Right lobe of liver (tissue), 4 donors: Measurements from ENCODE around the gene ODC1.

Experiments
- POLR2A ChIP-seq: fragments of 450-650 bp; IDR thresholded peaks from one replicate; pipeline ENCODE4 v1.6.1; 2017; ENCODE audit warnings: antibody characterized with exemption, mild to moderate bottlenecking
- TF ChIP-seq, protein P1 (sequence below), 4 donors: fragments of 200-600 bp in 3 of 4; fragments of 450-650 bp in 1 of 4; IDR thresholded peaks; one replicate each; pipeline versions ENCODE4 v1.5.1 to v1.8.0; 2016 to 2022; ENCODE audit warnings: antibody characterized with exemption in 4 of 4, mild to moderate bottlenecking in 2 of 4
- donor health status: DM: no; HTN: no; CAD: no.
- donor health status: DM: no; HTN: no; CAD: no.
- donor health status: DM: no; HTN: yes; CAD: no.

DNA sequence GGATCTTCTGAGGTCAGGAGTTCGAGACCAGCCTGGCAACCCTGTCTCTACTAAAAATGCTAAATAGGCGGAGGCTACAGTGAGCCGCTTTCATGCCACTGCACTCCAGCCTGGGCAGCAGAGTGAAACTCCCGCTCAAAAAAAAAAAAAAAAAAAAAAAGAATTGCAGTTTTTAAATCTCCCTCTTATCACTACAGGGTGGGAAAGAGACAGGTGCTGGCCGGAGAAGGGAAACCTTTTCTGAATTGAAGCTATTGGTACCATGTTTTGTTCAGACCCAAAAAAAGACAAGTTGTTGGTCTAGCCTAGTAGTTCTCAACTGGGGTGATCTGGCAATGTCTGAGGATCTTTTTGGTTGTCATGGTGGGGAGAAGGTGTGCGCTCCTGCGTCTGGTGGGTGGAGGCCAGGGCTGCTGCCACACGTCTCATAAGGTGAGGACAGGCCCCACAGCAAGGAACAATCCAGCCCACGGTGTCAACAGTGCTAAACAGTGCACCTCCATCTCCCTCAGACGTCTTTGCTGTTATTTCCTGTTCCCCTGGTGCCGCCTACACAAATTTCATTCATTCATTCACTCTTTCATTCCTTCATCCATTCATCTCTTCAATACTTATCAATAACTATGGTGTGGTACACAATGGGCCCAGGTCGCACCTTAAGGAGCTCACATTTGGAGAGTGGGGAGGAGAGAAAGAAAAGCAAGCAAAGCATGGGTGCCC is 28.8 kb upstream of the ODC1 start:
- TF ChIP-seq, protein P1, sequence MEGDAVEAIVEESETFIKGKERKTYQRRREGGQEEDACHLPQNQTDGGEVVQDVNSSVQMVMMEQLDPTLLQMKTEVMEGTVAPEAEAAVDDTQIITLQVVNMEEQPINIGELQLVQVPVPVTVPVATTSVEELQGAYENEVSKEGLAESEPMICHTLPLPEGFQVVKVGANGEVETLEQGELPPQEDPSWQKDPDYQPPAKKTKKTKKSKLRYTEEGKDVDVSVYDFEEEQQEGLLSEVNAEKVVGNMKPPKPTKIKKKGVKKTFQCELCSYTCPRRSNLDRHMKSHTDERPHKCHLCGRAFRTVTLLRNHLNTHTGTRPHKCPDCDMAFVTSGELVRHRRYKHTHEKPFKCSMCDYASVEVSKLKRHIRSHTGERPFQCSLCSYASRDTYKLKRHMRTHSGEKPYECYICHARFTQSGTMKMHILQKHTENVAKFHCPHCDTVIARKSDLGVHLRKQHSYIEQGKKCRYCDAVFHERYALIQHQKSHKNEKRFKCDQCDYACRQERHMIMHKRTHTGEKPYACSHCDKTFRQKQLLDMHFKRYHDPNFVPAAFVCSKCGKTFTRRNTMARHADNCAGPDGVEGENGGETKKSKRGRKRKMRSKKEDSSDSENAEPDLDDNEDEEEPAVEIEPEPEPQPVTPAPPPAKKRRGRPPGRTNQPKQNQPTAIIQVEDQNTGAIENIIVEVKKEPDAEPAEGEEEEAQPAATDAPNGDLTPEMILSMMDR (IDR thresholded peaks at IDR 0.05), result no peak
- TF ChIP-seq POLR2A, result no peak
